ENCODE data around the gene MC5R.

MC5R gene

GRCh38 chr18:13797157-13797611 lies 26.8 kb upstream of the MC5R start:
- peaks cover 21% of the 10 kb centered on the region for H3K4me1 ChIP-seq (ENCODE audit: insufficient read depth, poor library complexity, severe bottlenecking)
- peak overlapping the region; percentile 95 for H3K27ac ChIP-seq (ENCODE audit: poor library complexity, severe bottlenecking)
- H3K27me3 ChIP-seq (ENCODE audit: insufficient read depth, poor library complexity, severe bottlenecking) = no peaks in the 10 kb centered on the region
- H3K9me3 ChIP-seq (ENCODE audit: severe bottlenecking) = no peaks in the 10 kb centered on the region
- no peak overlapping the region for H3K4me3 ChIP-seq (ENCODE audit: severe bottlenecking)
- DNase-seq (ENCODE audit: low spot score) (no peak), ATAC-seq (ENCODE audit: low read depth) (peak; percentile 79)
- no peak for TF ChIP-seq CTCF (IDR thresholded peaks at IDR 0.05; ENCODE audit: poor library complexity, severe bottlenecking)
- H3K36me3 ChIP-seq (ENCODE audit: low read depth) = no peaks in the 10 kb centered on the region

GRCh38 chr18:13799396-13799795 lies 24.6 kb upstream of the MC5R start:
- Histone ChIP-seq H3K4me3 (ENCODE audit: severe bottlenecking) (no peak overlapping the region), H3K4me1 (ENCODE audit: insufficient read depth, poor library complexity, severe bottlenecking) (peaks cover 21% of the 10 kb centered on the region), H3K36me3 (ENCODE audit: low read depth) (no peaks in the 10 kb centered on the region), H3K27ac (ENCODE audit: poor library complexity, severe bottlenecking) (no peak overlapping the region), H3K9me3 (ENCODE audit: severe bottlenecking) (no peaks in the 10 kb centered on the region), H3K27me3 (ENCODE audit: insufficient read depth, poor library complexity, severe bottlenecking) (no peaks in the 10 kb centered on the region)
- ATAC-seq (ENCODE audit: low read depth) (no peak), DNase-seq (ENCODE audit: low spot score) (no peak)
- no peak for TF ChIP-seq CTCF (IDR thresholded peaks at IDR 0.05; ENCODE audit: poor library complexity, severe bottlenecking)

GRCh38 chr18:13800505-13801259 lies 23.3 kb upstream of the MC5R start:
- DNase-seq (ENCODE audit: low spot score) (peak; percentile 83), ATAC-seq (ENCODE audit: low read depth) (peak; percentile 92)
- Histone ChIP-seq H3K27ac (ENCODE audit: poor library complexity, severe bottlenecking) (peak overlapping the region; percentile 30), H3K36me3 (ENCODE audit: low read depth) (no peaks in the 10 kb centered on the region), H3K4me3 (ENCODE audit: severe bottlenecking) (no peak overlapping the region), H3K27me3 (ENCODE audit: insufficient read depth, poor library complexity, severe bottlenecking) (no peaks in the 10 kb centered on the region), H3K9me3 (ENCODE audit: severe bottlenecking) (no peaks in the 10 kb centered on the region), H3K4me1 (ENCODE audit: insufficient read depth, poor library complexity, severe bottlenecking) (peaks cover 21% of the 10 kb centered on the region)
- peak; percentile 93 for TF ChIP-seq CTCF (IDR thresholded peaks at IDR 0.05; ENCODE audit: poor library complexity, severe bottlenecking)

- DNase-seq (ENCODE audit: low spot score) (no peak), ATAC-seq (ENCODE audit: low read depth) (no peak)
- Histone ChIP-seq H3K27ac (ENCODE audit: poor library complexity, severe bottlenecking) (peak overlapping the region; percentile 30), H3K9me3 (ENCODE audit: severe bottlenecking) (no peaks in the 10 kb centered on the region), H3K27me3 (ENCODE audit: insufficient read depth, poor library complexity, severe bottlenecking) (no peaks in the 10 kb centered on the region), H3K4me1 (ENCODE audit: insufficient read depth, poor library complexity, severe bottlenecking) (peaks cover 20% of the 10 kb centered on the region), H3K4me3 (ENCODE audit: severe bottlenecking) (no peak overlapping the region), H3K36me3 (ENCODE audit: low read depth) (no peaks in the 10 kb centered on the region)
- peak; percentile 77 for TF ChIP-seq CTCF (IDR thresholded peaks at IDR 0.05; ENCODE audit: poor library complexity, severe bottlenecking)
Observed at GRCh38 chr18:13801260-13801601, 22.7 kb upstream of the MC5R start.

GRCh38 chr18:13804305-13804704 lies 19.6 kb upstream of the MC5R start:
- no peak overlapping the region for H3K27ac ChIP-seq (ENCODE audit: poor library complexity, severe bottlenecking)

More at GRCh38 chr18:13804305-13804704, 19.6 kb upstream of the MC5R start:
- Histone ChIP-seq H3K4me1 (ENCODE audit: insufficient read depth, poor library complexity, severe bottlenecking) (peaks cover 4% of the 10 kb centered on the region), H3K36me3 (ENCODE audit: low read depth) (no peaks in the 10 kb centered on the region), H3K9me3 (ENCODE audit: severe bottlenecking) (no peaks in the 10 kb centered on the region), H3K4me3 (ENCODE audit: severe bottlenecking) (no peak overlapping the region), H3K27me3 (ENCODE audit: insufficient read depth, poor library complexity, severe bottlenecking) (no peaks in the 10 kb centered on the region)
- TF ChIP-seq CTCF (IDR thresholded peaks at IDR 0.05; ENCODE audit: poor library complexity, severe bottlenecking) = no peak
- no peak for DNase-seq (ENCODE audit: low spot score)
- no peak for ATAC-seq (ENCODE audit: low read depth)

All from RWPE2 (cell line).